ENCODE results near the gene UBE2G2. TPM values are rescaled to one million over a fixed set of nuclear protein-coding genes. Genes with fewer than 3 reads are reported as not detected.

UBE2G2 gene
- total RNA-seq (2012; rRNA removed) (65.4 and 75.8 TPM in 2 replicates), polyA plus RNA-seq (2012; rRNA removed) (81.9 and 91.7 TPM in 2 replicates), Bru-seq, nascent RNA (percentile 88 among the genes with signal in this experiment), BruChase-seq, experiment 1, labeled RNA remaining after a 6-hour chase (percentile 96 among the genes with signal in this experiment), BruChase-seq, experiment 2, labeled RNA remaining after a 2-hour chase (percentile 95 among the genes with signal in this experiment)
- 51.8 and 81.4 TPM in 2 replicates for polyA plus RNA-seq (2012; cell fraction: cytosol; rRNA removed)
- polyA plus RNA-seq (2012; cell fraction: nucleus; rRNA removed; ENCODE audit: low replicate concordance): 112 and 205 TPM in 2 replicates
- long read RNA-seq, full-length matches to known transcripts: 56 of 85 reads
- long read RNA-seq, partial matches to known transcripts: 0 of 85 reads
- long read RNA-seq, other reads (novel, unspliced or antisense): 29 of 85 reads

GRCh38 chr21:44801468-44802395, at the start of gene UBE2G2:
Gene UBE2G2, minus strand, starts transcription at chr21:44801820. Its CDS starts 72 bp downstream, at chr21:44801748.
- H4K5ac ChIP-seq (ENCODE audit: low read depth, low read length): peak within 1 kb of the TSS; percentile 96
- no peak within 1 kb of the TSS for H2BK20ac ChIP-seq (ENCODE audit: low read depth, low read length)
- H3K36me3 ChIP-seq (ENCODE audit: control insufficient read depth, insufficient read depth, low read length): peaks cover 21% of the 10 kb centered on the region
- peak within 1 kb of the TSS; percentile 100 for H3K4me3 ChIP-seq (ENCODE audit: insufficient read depth, low read depth, low read length)
- H3K23ac ChIP-seq (ENCODE audit: low read depth, low read length): peak within 1 kb of the TSS; percentile 100
- DNase-seq (peak; percentile 65), ATAC-seq (ENCODE audit: low read depth) (peak; percentile 91)
- peaks cover 41 to 81% of the 10 kb centered on the region in 2 experiments for H3K79me1 ChIP-seq (ENCODE audit: low read depth in 1 of 2, low read length in 2 of 2)
- H3K18ac ChIP-seq (ENCODE audit: low read depth, low read length): peak within 1 kb of the TSS; percentile 75; the same call in 1 of the 2 replicates
- H3K56ac ChIP-seq (ENCODE audit: extremely low read depth, insufficient read depth, low read length): peak within 1 kb of the TSS; percentile 75
- peak within 1 kb of the TSS; percentile 96 for H3K9ac ChIP-seq (ENCODE audit: low read depth, low read length)
- H3K9me3 ChIP-seq (ENCODE audit: control insufficient read depth, insufficient read depth, low read length): no peaks in the 10 kb centered on the region
- H3K14ac ChIP-seq (replicated peaks; ENCODE audit: low read depth, low read length): peak within 1 kb of the TSS; percentile 96
- peaks cover 2% of the 10 kb centered on the region; the same call in 1 of the 2 replicates for H3K4me1 ChIP-seq (ENCODE audit: control insufficient read depth, insufficient read depth, low read length)
- in situ Hi-C loops (cut with MboI; ENCODE audit: low sequenced_read_pairs): loop anchor here (25.0 kb wide), 1 partner anchor 311 kb away; no protein-coding TSS in a partner anchor
- peak within 1 kb of the TSS; percentile 95 to 97 for H4K8ac ChIP-seq (ENCODE audit: low read depth in 2 of 2, low read length in 2 of 2)
- peak within 1 kb of the TSS; percentile 88 for H2BK5ac ChIP-seq (ENCODE audit: low read depth, low read length, poor library complexity, severe bottlenecking)
- peak within 1 kb of the TSS; percentile 88 for H3K4me2 ChIP-seq (ENCODE audit: low read depth, low read length)
- H2AFZ ChIP-seq (replicated peaks; ENCODE audit: low read length, poor library complexity): peak within 1 kb of the TSS; percentile 99
- intact Hi-C loops (cut with micrococcal nuclease): loop anchor here (2.0 to 10.0 kb wide), 3 partner anchors 71 to 333 kb away; partner anchors contain the start of gene PTTG1IP
- WGBS, 2 experiments (ENCODE audit: extremely low coverage in 2 of 2, insufficient read length in 1 of 2): 0% methylated on average over 61 of the region's 97 CpGs; no CpG with 5 or more reads in 1 of the 2 experiments
- H3K27me3 ChIP-seq (ENCODE audit: control insufficient read depth, insufficient read depth, low read length): no peaks in the 10 kb centered on the region
- dilution Hi-C loops (cut with HindIII; ENCODE audit: low sequenced_read_pairs, unreplicated experiment): no loop called here
- H2BK120ac ChIP-seq (ENCODE audit: low read depth, low read length): peak within 1 kb of the TSS; percentile 74; the same call in 1 of the 2 replicates
- H4K91ac ChIP-seq (ENCODE audit: insufficient read depth, low read depth, low read length): peak within 1 kb of the TSS; percentile 95
- H3K27ac ChIP-seq (ENCODE audit: insufficient read depth, low read length): peak within 1 kb of the TSS; percentile 98
- H2BK15ac ChIP-seq (ENCODE audit: low read depth, low read length): no peak within 1 kb of the TSS; the same call in 2 of the 3 replicates
- no TSS peak for BruUV-seq (replicated peaks)
- peaks cover 5% of the 10 kb centered on the region; the same call in 1 of the 2 replicates for H3K9me1 ChIP-seq (ENCODE audit: insufficient read depth, low read length)
- H3K4ac ChIP-seq (ENCODE audit: low read depth, low read length): peak within 1 kb of the TSS; percentile 96
- peak within 1 kb of the TSS; percentile 92 for H2AK5ac ChIP-seq (ENCODE audit: low read depth, low read length)
- ChIA-PET CTCF (interaction anchor here (0.7 to 0.9 kb wide), 2 partner anchors 8 to 71 kb away, joined by 3 to 4 read pairs; partner anchors contain the start of gene PTTG1IP), POLR2A (ENCODE audit: unreplicated experiment) (no interaction called here)
- H2AK9ac ChIP-seq (replicated peaks; ENCODE audit: low read depth, low read length, poor library complexity): peak within 1 kb of the TSS; percentile 92
- peaks cover 38% of the 10 kb centered on the region for H4K20me1 ChIP-seq (ENCODE audit: insufficient read depth, low read length)
- no peak for TF ChIP-seq RAD21 (IDR thresholded peaks at IDR 0.05; ENCODE audit: low read length)
- TF ChIP-seq NFE2L2 (IDR thresholded peaks at IDR 0.05; ENCODE audit: low read depth, low read length): no peak
- TF ChIP-seq BHLHE40 (IDR thresholded peaks at IDR 0.05; ENCODE audit: low read depth, low read length): peak; percentile 69
- TF ChIP-seq MAFK (IDR thresholded peaks at IDR 0.05; ENCODE audit: low read depth, low read length): no peak
- peak; percentile 39; the same call in 1 of the 2 replicates for TF ChIP-seq POLR2A (IDR thresholded peaks at IDR 0.05; ENCODE audit: low read depth, low read length)
- no peak; the same call in 1 of the 2 replicates for TF ChIP-seq MAZ (IDR thresholded peaks at IDR 0.05; ENCODE audit: borderline replicate concordance, low read depth, low read length)
- no peak for TF ChIP-seq SMC3 (IDR thresholded peaks at IDR 0.05; ENCODE audit: low read depth, low read length)
- TF ChIP-seq FOS (IDR thresholded peaks at IDR 0.05; ENCODE audit: low read depth, low read length): no peak
- no peak for TF ChIP-seq CHD1 (IDR thresholded peaks at IDR 0.05; ENCODE audit: low read depth, low read length)
- no peak for TF ChIP-seq CTCF (conservative IDR thresholded peaks at IDR 0.05; ENCODE audit: low read depth, low read length)
- TF ChIP-seq USF2 (IDR thresholded peaks at IDR 0.05; ENCODE audit: low read depth, low read length): no peak; the same call in 1 of the 2 replicates
